Central memory CD8-positive, alpha-beta T cell (primary cell): ENCODE results near the gene JAZF1.

Source experiments
- ATAC-seq: fragments of 150-1000 bp; cut with Tn5 transposase; replicated peaks from 2 replicates; pipeline ENCODE4 v1.10.0; 2022; ENCODE audit warnings: mild to moderate bottlenecking, moderate FRiP score, moderate number of reproducible peaks; ENCODE audit not compliant: poor library complexity, severe bottlenecking; ENCODE audit errors: extremely low read depth
- DNase-seq, 2 donors: peaks; one replicate each; pipeline ENCODE4 v3.0.0; 2021; ENCODE audit warnings: low spot score in 2 of 2
- H3K27ac Mint-ChIP-seq: one replicate; pipeline ENCODE4 v1.8.0; 2022; ENCODE audit warnings: low read depth, mild to moderate bottlenecking, moderate library complexity, mixed read lengths
- H3K27me3 Mint-ChIP-seq: one replicate; pipeline ENCODE4 v1.8.0; 2022; ENCODE audit warnings: mixed read lengths
- H3K36me3 Mint-ChIP-seq: one replicate; pipeline ENCODE4 v1.8.0; 2022; ENCODE audit warnings: mild to moderate bottlenecking, moderate library complexity, mixed read lengths; ENCODE audit not compliant: insufficient read depth
- H3K4me1 Mint-ChIP-seq: one replicate; pipeline ENCODE4 v1.8.0; 2022; ENCODE audit warnings: mixed read lengths
- H3K4me3 Mint-ChIP-seq: one replicate; pipeline ENCODE4 v1.8.0; 2022; ENCODE audit warnings: mild to moderate bottlenecking, moderate library complexity, mixed read lengths
- H3K9me3 Mint-ChIP-seq: one replicate; pipeline ENCODE4 v1.8.0; 2022; ENCODE audit warnings: mixed read lengths

Gene JAZF1

DNA sequence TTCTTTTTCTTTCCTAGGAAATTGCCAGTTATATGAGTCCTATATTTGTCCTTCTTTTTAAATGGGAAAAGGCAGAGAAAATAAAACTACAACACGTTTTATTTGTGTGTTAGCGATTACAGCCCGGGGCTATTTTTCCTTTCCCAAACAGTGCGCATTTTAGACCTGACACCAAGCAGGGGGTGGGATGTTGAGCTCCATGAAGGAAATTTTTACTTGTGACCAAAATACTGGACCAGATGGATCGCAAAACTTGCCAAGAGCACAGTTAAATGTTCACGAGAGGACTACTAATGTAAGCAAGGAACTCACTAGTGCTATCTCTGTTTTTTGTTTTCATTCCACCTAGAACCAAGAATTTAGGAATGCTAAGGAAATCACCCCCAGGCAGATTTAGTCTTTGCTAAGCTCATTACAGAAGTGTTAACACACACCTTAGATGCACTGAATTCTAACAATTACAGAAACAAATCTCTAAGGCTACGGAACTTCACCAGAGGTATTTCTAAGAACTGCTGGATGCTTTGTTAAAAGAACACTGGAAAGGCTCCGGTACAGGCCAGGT, 114.8 kb downstream of the JAZF1 start:
- Mint-ChIP-seq H3K27me3 (no peaks in the 10 kb centered on the region), H3K36me3 (peaks cover 1% of the 10 kb centered on the region), H3K9me3 (no peaks in the 10 kb centered on the region), H3K27ac (no peak overlapping the region), H3K4me3 (no peak overlapping the region), H3K4me1 (peaks cover 24% of the 10 kb centered on the region)
- no peak for ATAC-seq
- no peak for DNase-seq

DNA sequence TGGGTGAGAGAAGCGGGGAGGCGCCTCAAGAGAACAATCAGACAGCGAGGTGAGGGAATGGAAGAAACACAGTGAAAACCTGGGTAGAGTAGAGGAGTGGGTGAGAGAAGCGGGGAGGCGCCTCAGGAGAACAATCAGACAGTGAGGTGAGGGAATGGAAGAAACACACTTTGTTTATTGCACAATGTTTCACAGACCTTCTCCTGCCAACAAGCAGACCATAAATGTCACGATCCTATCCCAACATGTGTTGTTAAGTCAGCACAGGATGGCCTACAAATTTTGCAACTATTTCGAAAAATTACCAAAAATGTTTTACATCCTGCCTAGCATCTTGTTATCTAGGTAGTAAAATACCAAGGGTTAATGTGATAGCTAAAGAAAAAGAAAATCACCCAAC, 115.3 kb downstream of the JAZF1 start:
- Mint-ChIP-seq H3K4me1 (peaks cover 19% of the 10 kb centered on the region), H3K4me3 (no peak overlapping the region), H3K27me3 (no peaks in the 10 kb centered on the region), H3K27ac (no peak overlapping the region), H3K36me3 (peaks cover 1% of the 10 kb centered on the region), H3K9me3 (no peaks in the 10 kb centered on the region)
- no peak for ATAC-seq
- DNase-seq, result no peak

DNA sequence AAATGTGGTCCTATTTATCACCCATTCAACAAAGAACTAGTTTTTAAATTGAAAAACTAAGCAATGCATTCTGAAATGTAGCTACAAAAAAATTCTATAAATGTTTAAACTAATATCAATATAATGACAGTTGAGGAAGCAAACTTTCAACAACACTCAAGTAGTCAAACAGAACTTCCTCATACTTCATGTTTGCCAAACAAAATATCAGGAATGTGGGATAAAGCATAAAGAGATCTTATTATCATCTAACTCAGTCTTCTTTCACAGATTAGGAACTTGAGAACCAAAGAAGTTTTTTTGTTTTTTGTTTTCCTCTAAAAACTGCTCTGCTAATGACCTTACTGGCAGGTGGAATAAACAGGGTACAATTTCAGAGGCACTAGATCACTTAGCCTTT, 116.2 kb downstream of the JAZF1 start:
- Mint-ChIP-seq H3K9me3 (no peaks in the 10 kb centered on the region), H3K27me3 (no peaks in the 10 kb centered on the region), H3K4me1 (peaks cover 14% of the 10 kb centered on the region), H3K36me3 (peaks cover 1% of the 10 kb centered on the region), H3K4me3 (no peak overlapping the region), H3K27ac (no peak overlapping the region)
- ATAC-seq (no peak), DNase-seq (no peak)

DNA sequence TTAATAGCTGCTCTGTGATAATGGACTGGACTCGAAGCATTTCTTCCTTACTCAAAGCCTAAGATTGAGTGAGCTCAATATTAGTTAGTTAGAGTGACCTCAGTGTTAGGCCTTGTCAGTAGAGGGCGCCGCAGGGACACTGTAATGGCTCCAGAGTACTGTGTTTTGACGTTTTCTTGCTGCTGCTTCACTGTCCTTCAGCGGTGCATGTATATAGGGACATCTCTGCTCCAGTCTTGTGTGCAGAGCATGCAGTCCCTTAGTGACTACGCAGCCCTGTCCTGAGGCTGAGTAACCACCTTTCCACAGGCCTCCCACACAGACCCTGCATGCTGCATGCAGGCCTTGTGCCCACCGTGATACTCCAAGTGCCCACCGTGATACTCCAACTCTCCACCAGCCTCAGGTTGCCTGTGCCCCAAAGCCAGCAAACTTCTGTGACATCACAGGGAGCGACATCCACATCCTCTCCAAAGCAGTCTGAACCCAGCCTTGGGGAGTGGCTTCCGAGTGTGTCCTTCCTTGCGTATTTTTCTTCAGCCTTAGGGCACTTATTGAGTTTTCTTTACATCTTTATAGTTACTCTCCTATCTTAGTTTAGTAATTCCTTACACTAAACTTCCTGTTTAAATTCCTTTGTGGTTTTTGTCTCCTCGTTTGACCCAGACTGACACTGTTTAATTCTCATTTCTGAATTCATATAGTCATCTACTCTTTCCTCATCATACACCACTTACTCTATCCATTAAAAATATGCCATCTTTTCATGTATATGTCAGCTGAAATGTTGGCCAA, 118.2 kb downstream of the JAZF1 start:
- peaks cover 1% of the 10 kb centered on the region for H3K36me3 Mint-ChIP-seq
- peak; percentile 28 to 33 for DNase-seq
- H3K27me3 Mint-ChIP-seq, result no peaks in the 10 kb centered on the region
- no peak overlapping the region for H3K4me3 Mint-ChIP-seq
- no peak overlapping the region for H3K27ac Mint-ChIP-seq
- H3K4me1 Mint-ChIP-seq, result peaks cover 16% of the 10 kb centered on the region
- ATAC-seq, result peak; percentile 56
- H3K9me3 Mint-ChIP-seq, result no peaks in the 10 kb centered on the region

DNA sequence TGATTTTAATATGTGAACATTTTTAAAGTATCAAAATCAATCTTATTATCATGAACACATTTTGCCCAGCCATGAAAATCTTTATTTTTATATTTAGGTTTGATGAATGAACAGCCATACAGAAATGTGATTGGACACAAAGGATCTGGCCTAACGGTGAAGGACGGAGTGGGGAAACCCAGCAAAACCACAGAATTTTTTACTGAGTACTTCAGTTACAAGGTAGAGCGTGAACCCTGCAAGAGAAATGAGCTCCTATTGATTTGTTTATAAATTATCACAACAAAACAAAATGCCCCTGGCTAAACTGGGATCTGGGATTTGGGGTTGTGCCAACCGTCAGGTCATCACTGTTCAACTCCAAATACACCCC, 118.8 kb downstream of the JAZF1 start:
- H3K27me3 Mint-ChIP-seq, result no peaks in the 10 kb centered on the region

DNA sequence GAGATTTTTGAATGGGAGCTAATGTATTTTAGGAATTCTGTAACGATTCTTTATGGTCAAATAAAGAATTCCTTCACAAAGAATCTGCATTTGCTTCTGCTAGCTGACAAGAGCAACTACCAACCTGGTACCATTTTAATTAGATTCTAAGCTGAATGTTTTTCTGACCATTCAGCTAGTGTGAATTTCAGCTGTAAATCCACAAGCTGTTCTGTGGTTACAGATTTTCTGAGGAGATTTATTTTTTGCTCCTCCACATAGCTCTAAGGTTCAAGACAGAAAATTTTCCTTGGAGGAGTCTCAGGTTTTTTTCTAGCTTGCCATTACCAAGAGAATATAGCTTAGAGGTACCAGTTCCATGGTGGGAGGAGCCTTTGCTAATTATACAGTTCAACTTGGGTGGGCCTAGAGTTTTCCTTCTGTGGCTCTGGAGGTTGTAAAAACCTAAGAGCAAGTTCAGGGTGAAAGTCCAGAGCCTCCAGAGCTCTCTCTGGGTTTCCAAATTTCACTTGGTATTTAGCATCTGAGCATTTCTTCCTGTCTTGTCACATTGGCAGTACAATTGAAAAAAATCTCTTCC, 120.1 kb downstream of the JAZF1 start:
- Mint-ChIP-seq H3K36me3 (peaks cover 1% of the 10 kb centered on the region), H3K27me3 (no peaks in the 10 kb centered on the region), H3K27ac (no peak overlapping the region), H3K9me3 (no peaks in the 10 kb centered on the region), H3K4me1 (peaks cover 28% of the 10 kb centered on the region), H3K4me3 (no peak overlapping the region)
- no peak for ATAC-seq
- DNase-seq, result no peak

More for the DNA sequence above, 118.8 kb downstream of the JAZF1 start:
- H3K27ac Mint-ChIP-seq, result no peak overlapping the region
- no peaks in the 10 kb centered on the region for H3K9me3 Mint-ChIP-seq
- H3K4me3 Mint-ChIP-seq, result no peak overlapping the region
- no peak for DNase-seq
- peaks cover 1% of the 10 kb centered on the region for H3K36me3 Mint-ChIP-seq
- peaks cover 16% of the 10 kb centered on the region for H3K4me1 Mint-ChIP-seq
- no peak for ATAC-seq

DNA sequence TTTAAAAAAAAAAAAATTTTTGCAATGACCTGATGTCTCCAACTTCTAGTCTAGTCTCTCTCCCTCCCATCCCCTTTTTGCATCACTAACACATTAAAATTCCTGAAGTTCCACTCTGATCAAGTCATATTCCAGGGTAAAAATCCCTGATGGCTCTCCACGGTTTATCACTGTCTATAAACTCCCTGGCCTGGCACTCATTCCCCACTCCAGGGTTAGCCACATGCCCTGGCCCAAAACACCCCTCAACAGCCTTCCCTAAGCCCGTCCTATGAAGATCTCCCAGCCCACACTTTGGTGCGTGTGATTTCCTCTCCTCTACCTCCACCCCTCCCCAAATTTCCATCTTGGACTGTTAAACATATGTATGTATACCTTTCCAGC, 125.4 kb downstream of the JAZF1 start:
- Mint-ChIP-seq H3K4me1 (peaks cover 42% of the 10 kb centered on the region), H3K36me3 (no peaks in the 10 kb centered on the region), H3K9me3 (no peaks in the 10 kb centered on the region), H3K4me3 (peak overlapping the region; percentile 4), H3K27me3 (no peaks in the 10 kb centered on the region), H3K27ac (peak overlapping the region; percentile 23)
- ATAC-seq, result no peak
- DNase-seq, result no peak

DNA sequence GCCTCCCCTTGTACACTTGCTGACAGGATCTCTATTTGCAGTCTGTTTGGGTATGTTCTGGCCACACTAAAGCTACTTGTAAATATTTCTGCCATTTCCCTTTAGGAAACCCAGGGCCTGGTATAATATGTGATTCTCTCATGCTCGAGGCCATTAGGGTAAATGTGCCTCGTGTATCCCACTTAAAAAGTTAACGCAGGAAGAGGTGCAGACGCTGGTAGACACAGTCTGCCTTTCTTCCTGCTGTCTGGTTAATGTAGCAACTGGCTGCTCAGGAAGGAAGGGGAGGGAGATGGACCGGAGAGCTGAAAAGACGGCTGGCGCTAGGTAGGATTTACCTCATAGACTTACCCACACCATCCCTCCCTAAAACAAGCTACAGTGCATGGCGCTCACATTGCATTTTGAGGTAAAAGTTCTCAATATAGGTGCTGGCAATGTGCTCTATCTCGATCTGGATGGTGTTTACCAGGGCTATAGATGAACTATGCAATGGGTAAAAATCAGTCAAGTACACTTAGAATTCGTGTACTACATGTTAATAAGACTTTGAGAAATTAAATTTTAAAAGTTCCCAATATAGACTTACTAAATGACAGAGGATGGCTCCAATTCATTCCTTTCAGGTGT, 125.9 kb downstream of the JAZF1 start:
- Mint-ChIP-seq H3K4me1 (peaks cover 42% of the 10 kb centered on the region), H3K4me3 (no peak overlapping the region), H3K36me3 (no peaks in the 10 kb centered on the region), H3K9me3 (no peaks in the 10 kb centered on the region), H3K27me3 (no peaks in the 10 kb centered on the region), H3K27ac (no peak overlapping the region)
- no peak for ATAC-seq
- peak in 1 of 2 donors; percentile 11 for DNase-seq

DNA sequence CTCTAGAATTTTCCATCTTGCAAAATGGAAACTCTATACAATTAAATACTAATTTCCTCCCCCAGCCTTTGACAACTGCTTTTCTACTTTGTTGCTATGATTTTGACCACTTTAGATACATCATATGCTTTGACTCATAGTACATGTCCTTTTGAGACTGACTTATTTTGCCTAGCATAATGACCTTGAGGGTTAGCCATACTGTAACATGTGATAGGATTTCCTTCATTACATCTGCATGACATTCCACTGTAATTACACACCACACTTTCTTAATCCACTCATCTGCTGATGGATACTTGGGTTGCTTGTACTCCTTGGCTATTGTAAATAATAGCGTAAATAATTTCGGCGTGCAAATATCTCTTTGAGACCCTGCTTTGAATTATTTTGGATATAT, 127.7 kb downstream of the JAZF1 start:
- DNase-seq, result no peak
- Mint-ChIP-seq H3K27ac (no peak overlapping the region), H3K27me3 (no peaks in the 10 kb centered on the region), H3K4me1 (peaks cover 44% of the 10 kb centered on the region), H3K4me3 (no peak overlapping the region), H3K36me3 (no peaks in the 10 kb centered on the region), H3K9me3 (no peaks in the 10 kb centered on the region)
- ATAC-seq, result no peak

DNA sequence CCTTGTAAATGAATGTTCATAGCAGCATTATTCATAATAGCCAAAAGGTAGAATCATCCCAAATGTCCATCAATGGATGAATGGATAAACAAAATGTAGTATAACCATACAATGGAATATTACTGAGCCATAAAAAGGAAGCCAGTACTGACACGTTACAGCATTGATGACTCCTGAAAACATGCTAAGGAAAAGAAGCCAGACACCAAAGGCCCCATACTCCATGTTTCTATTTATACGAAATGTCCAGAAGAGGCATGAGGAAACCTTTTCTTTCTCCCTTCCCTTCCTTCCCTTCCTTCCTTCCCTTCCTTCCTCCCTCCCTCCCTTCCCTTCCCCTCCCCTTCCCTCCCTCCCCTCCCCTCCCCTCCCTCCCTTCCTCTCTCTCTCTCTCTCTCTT, 131.9 kb downstream of the JAZF1 start:
- peaks cover 17% of the 10 kb centered on the region for H3K4me1 Mint-ChIP-seq
- H3K27me3 Mint-ChIP-seq, result no peaks in the 10 kb centered on the region
- H3K9me3 Mint-ChIP-seq, result no peaks in the 10 kb centered on the region
- H3K4me3 Mint-ChIP-seq, result no peak overlapping the region
- no peak overlapping the region for H3K27ac Mint-ChIP-seq
- no peak for DNase-seq
- ATAC-seq, result no peak
- H3K36me3 Mint-ChIP-seq, result no peaks in the 10 kb centered on the region

DNA sequence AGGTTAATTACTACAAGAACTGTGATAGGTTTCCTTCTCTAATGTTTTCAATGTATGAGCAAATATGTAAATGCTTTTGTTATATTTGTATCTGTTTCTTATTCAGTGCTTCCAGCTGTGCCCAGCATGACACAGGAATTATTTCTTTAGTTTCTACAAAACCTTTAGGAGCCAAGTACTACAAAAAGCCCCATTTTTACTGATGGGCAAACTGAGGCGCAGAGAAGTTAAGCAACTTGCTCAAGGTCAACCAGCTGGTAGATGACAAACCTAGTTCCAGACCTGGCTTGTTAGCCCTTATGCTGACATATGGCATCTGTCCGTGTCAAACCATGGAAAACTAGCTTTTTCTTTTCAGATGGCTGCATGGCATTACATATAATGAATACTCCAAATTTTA, 134.6 kb downstream of the JAZF1 start:
- DNase-seq (no peak), ATAC-seq (no peak)
- H3K36me3 Mint-ChIP-seq, result no peaks in the 10 kb centered on the region
- no peak overlapping the region for H3K27ac Mint-ChIP-seq
- no peaks in the 10 kb centered on the region for H3K9me3 Mint-ChIP-seq
- peaks cover 22% of the 10 kb centered on the region for H3K4me1 Mint-ChIP-seq
- no peaks in the 10 kb centered on the region for H3K27me3 Mint-ChIP-seq
- H3K4me3 Mint-ChIP-seq, result no peak overlapping the region

DNA sequence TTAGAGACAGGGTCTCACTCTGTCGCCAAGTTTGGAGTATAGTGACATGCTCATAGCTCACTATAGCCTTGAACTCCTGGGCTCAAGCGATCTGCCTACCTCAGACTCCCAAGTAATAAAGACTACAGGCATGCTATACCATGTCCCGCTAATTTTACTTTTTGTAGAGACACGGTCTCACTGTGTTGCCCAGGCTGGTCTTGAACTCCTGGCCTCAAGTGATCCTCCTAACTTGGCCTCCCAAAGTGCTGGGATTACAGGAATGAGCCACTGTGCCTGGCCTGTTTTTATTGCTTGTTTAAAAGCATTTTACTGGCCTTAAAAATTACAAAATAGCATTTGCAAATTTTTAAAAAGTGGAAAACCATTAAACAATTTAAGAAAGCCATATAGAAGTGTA, 135.0 kb downstream of the JAZF1 start:
- Mint-ChIP-seq H3K36me3 (no peaks in the 10 kb centered on the region), H3K4me1 (peaks cover 22% of the 10 kb centered on the region), H3K27ac (no peak overlapping the region), H3K9me3 (no peaks in the 10 kb centered on the region), H3K27me3 (no peaks in the 10 kb centered on the region), H3K4me3 (no peak overlapping the region)
- DNase-seq (no peak), ATAC-seq (no peak)

DNA sequence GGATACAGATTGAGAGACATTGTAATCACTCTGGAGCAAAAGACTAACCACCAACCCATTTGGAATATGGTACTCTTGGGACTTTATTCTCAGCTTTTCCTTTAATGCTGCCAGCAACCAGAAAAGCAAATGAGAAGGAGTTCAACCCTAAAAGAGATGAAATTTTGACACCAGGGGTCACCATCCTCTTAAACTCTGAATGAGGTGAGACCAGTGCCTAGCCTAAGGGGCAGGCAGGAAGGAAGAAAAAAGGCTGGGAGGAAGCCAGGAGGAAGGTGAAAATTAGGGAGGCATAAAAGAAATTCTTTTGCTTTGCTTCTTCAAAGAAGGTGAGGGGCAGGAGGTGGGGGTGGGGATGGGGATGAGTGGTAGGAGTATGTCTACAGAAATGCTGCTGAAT, 135.8 kb downstream of the JAZF1 start:
- H3K9me3 Mint-ChIP-seq, result no peaks in the 10 kb centered on the region
- no peak overlapping the region for H3K4me3 Mint-ChIP-seq
- no peak for DNase-seq
- no peaks in the 10 kb centered on the region for H3K27me3 Mint-ChIP-seq
- no peaks in the 10 kb centered on the region for H3K36me3 Mint-ChIP-seq
- no peak for ATAC-seq
- no peak overlapping the region for H3K27ac Mint-ChIP-seq
- H3K4me1 Mint-ChIP-seq, result peaks cover 22% of the 10 kb centered on the region
